Endothelial cell of umbilical vein (primary cell): ENCODE data around the gene URI1. TPM values are rescaled to one million over a fixed set of nuclear protein-coding genes. Genes with fewer than 3 reads are reported as not detected.

Source experiments
- BruUV-seq: library from RNA; stranded (reverse); fragments of 400-500 nt; replicated peaks from 2 replicates; lab custom pipeline; 2021; lab: Mats Ljungman, UMichigan
- CTCF ChIA-PET: fragments of 300-600, 350-600 bp; sonication (Branson Sonifier 250); formaldehyde crosslinking; loops from one replicate; lab custom pipeline; 2021; ENCODE audit warnings: antibody characterized with exemption, inconsistent platforms; lab: Charles Lee
- POLR2A ChIA-PET: fragments of 300-600, 350-600 bp; sonication (Branson Sonifier 250); formaldehyde crosslinking; loops from one replicate; lab custom pipeline; 2021; ENCODE audit warnings: antibody characterized with exemption, inconsistent platforms; lab: Charles Lee
- DNase-seq: peaks from one replicate; pipeline ENCODE4 v3.0.0-alpha.2; 2011; ENCODE audit warnings: low read depth, low spot score
- FAIRE-seq: peaks from 2 replicates; lab custom pipeline; 2011; peaks lifted over from hg19 to GRCh38; lab: Jason Lieb, UNC
- H2AFZ ChIP-seq: 2 replicates; pipeline ENCODE4 v1.6.0; 2012; ENCODE audit warnings: low read depth, low read length, control low read depth, inconsistent platforms
- H3K27ac ChIP-seq: 2 replicates; pipeline ENCODE4 v1.5.1; 2011; ENCODE audit warnings: low read depth, mild to moderate bottlenecking, control low read depth, low read length, moderate library complexity; ENCODE audit not compliant: insufficient read depth
- H3K27me3 ChIP-seq, 2 experiments: 2 replicates each; pipeline versions ENCODE4 v1.6.0 to v1.6.1; 2011; ENCODE audit warnings: low read length in 2 of 2, mixed read lengths in 1 of 2; ENCODE audit not compliant: control insufficient read depth in 2 of 2, insufficient read depth in 2 of 2
- H3K36me3 ChIP-seq, 2 experiments: 2 replicates in 1 of 2; 3 replicates in 1 of 2; pipeline ENCODE4 v1.5.1; 2011; ENCODE audit warnings: low read length in 2 of 2, mild to moderate bottlenecking in 1 of 2, moderate library complexity in 1 of 2; ENCODE audit not compliant: control insufficient read depth in 2 of 2, insufficient read depth in 2 of 2; ENCODE audit errors: extremely low read depth in 1 of 2
- H3K4me1 ChIP-seq: 3 replicates; pipeline ENCODE4 v1.5.1; 2011; ENCODE audit warnings: mild to moderate bottlenecking, low read length; ENCODE audit not compliant: control insufficient read depth, insufficient read depth; ENCODE audit errors: extremely low read depth
- H3K4me2 ChIP-seq: 2 replicates; pipeline ENCODE4 v1.6.1; 2011; ENCODE audit warnings: low read length, control low read depth, mixed read lengths; ENCODE audit not compliant: insufficient read depth
- H3K4me3 ChIP-seq, 3 experiments: fragments of 200-600 bp in 1 of 3; sonication (generic), shearing (Covaris generic) in 1 of 3; replicated peaks in 1 of 3; 2 replicates each; pipeline ENCODE4 v1.5.1; 2011 to 2016; ENCODE audit warnings: control low read depth in 3 of 3, low read length in 3 of 3, mild to moderate bottlenecking in 2 of 3, inconsistent platforms in 1 of 3, low read depth in 1 of 3, moderate library complexity in 1 of 3; ENCODE audit not compliant: insufficient read depth in 1 of 3
- H3K79me2 ChIP-seq: 2 replicates; pipeline ENCODE4 v1.6.0; 2012; ENCODE audit warnings: low read length, inconsistent platforms; ENCODE audit not compliant: control insufficient read depth, insufficient read depth
- H3K9ac ChIP-seq: replicated peaks from 2 replicates; pipeline ENCODE3; 2011; ENCODE audit warnings: low read length, control low read depth; ENCODE audit not compliant: insufficient read depth; ENCODE audit errors: extremely low read depth
- H3K9me1 ChIP-seq: replicated peaks from 3 replicates; pipeline ENCODE4 v1.6.0; 2011; ENCODE audit warnings: mild to moderate bottlenecking, low read length; ENCODE audit not compliant: control insufficient read depth, insufficient read depth; ENCODE audit errors: extremely low read depth
- H3K9me3 ChIP-seq: replicated peaks from 2 replicates; pipeline ENCODE4 v1.5.1; 2012; ENCODE audit warnings: low read length, inconsistent platforms; ENCODE audit not compliant: control insufficient read depth, insufficient read depth
- H4K20me1 ChIP-seq: replicated peaks from 2 replicates; pipeline ENCODE3; 2011; ENCODE audit warnings: mild to moderate bottlenecking, low read length; ENCODE audit not compliant: control insufficient read depth, insufficient read depth; ENCODE audit errors: extremely low read depth
- EZH2 ChIP-seq: IDR thresholded peaks from 2 replicates; pipeline ENCODE4 v1.6.1; 2012; ENCODE audit warnings: borderline replicate concordance, low read depth, mild to moderate bottlenecking, moderate library complexity, low read length, inconsistent platforms; ENCODE audit not compliant: severe bottlenecking
- FOS ChIP-seq: IDR thresholded peaks from 2 replicates; pipeline ENCODE4 v1.6.1; 2011; ENCODE audit warnings: mild to moderate bottlenecking, low read length, moderate library complexity, borderline replicate concordance; ENCODE audit not compliant: insufficient read depth
- GATA2 ChIP-seq: IDR thresholded peaks from 2 replicates; pipeline ENCODE4 v1.7.0; 2011; ENCODE audit warnings: low read depth, mild to moderate bottlenecking, moderate library complexity, mixed read lengths, low read length; ENCODE audit not compliant: insufficient read length, insufficient read depth
- JUN ChIP-seq: IDR thresholded peaks from 2 replicates; pipeline ENCODE4 v1.6.1; 2011; ENCODE audit warnings: borderline replicate concordance, low read depth; ENCODE audit not compliant: insufficient read length, insufficient read depth
- MYC ChIP-seq: IDR thresholded peaks from one replicate; pipeline ENCODE4 v1.6.1; 2011; ENCODE audit warnings: mild to moderate bottlenecking, low read depth, low read length
- POLR2A ChIP-seq: IDR thresholded peaks from 2 replicates; pipeline ENCODE4 v1.6.1; 2012; ENCODE audit warnings: low read depth, mild to moderate bottlenecking, control low read depth, low read length
- POLR2AphosphoS5 ChIP-seq: IDR thresholded peaks from 2 replicates; pipeline ENCODE4 v1.6.1; 2012; ENCODE audit warnings: low read depth, mild to moderate bottlenecking, control low read depth, low read length, moderate library complexity; ENCODE audit not compliant: insufficient read depth
- dilution Hi-C: fragments of 300-500 bp; cut with MboI; formaldehyde crosslinking; loops from one replicate; pipeline ENCODE4 v1.15.0; 2019; ENCODE audit warnings: low sequenced_read_pairs; ENCODE audit not compliant: extremely low pct_ligation_motif_present
- intact Hi-C: fragments of 100-400 bp; cut with micrococcal nuclease; formaldehyde crosslinking; loops from one replicate; pipeline ENCODE4 v1.10.0; 2022
- polyA plus RNA-seq, 4 experiments: library from polyadenylated mRNA; depleted of rRNA in 3 of 4; stranded (reverse) in 3 of 4; unstranded in 1 of 4; fragments of >200 nt; gene quantifications; 2 replicates each; pipeline versions ENCODE4 v1.2.1 to v1.2.3, GENCODE V29; 2011 to 2012; ENCODE audit warnings: missing spikeins in 1 of 4
- total RNA-seq: library from RNA; stranded (reverse); gene quantifications from 2 replicates; pipeline ENCODE4 v1.2.3, GENCODE V29; 2021
- TF ChIP-seq, protein P1 (sequence below), 2 donors: IDR thresholded peaks; 1 replicate in 1 of 2; 2 replicates in 1 of 2; pipeline ENCODE4 v1.5.1; 2011; ENCODE audit warnings: low read length in 2 of 2, mild to moderate bottlenecking in 2 of 2, moderate library complexity in 2 of 2, control low read depth in 1 of 2, inconsistent platforms in 1 of 2, low read depth in 1 of 2; ENCODE audit not compliant: insufficient read depth in 1 of 2; ENCODE audit errors: extremely low read depth in 1 of 2
- TF ChIP-seq, protein P2 (sequence below): IDR thresholded peaks from 2 replicates; pipeline ENCODE4 v1.6.1; 2011; ENCODE audit not compliant: insufficient read depth, insufficient read length

Gene URI1
- total and polyA plus RNA-seq, 2 donors (not counting 3 experiments of a cell fraction or from before 2014, with no cell fraction given): 12.8 to 28.9 TPM

DNA sequence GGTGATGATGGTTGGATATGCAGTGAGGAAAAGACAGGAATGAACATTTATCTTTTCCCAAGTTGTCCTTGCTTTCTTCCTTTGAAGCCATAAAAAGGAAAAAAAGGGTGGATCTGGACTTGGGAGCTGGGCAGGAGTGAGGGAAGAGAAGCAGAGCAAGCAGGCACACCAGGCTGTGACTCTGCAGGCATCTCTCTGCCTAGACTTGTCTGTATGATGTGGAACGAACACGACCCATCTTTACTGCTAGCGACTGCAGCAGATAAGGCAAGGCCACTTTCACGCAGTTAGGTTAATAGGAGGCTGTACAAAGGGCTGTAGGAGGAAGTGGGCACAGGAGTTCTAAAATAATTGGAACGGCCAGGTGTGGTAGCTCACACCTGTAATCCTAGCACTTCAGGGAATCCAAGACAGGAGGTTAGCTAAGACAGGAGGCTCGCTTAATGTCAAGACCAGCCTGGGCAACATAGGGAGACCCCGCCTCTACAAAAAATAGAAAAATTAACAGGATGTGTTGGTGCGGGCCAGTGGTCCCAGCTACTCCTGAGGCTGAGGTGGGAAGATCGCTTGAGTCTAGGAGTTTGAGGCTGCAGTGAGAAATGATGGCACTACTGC lies 961 bp upstream of the URI1 start:
- Histone ChIP-seq H3K4me3 (no peak overlapping the region), H3K79me2 (peaks cover 33% of the 10 kb centered on the region), H3K9me3 (no peaks in the 10 kb centered on the region), H3K27me3 (peaks cover 0 to 4% of the 10 kb centered on the region in 2 experiments), H4K20me1 (no peaks in the 10 kb centered on the region), H3K27ac (no peak overlapping the region), H3K9ac (no peak overlapping the region), H3K36me3 (no peaks in the 10 kb centered on the region), H2AFZ (no peak overlapping the region), H3K9me1 (no peaks in the 10 kb centered on the region), H3K4me2 (no peak overlapping the region), H3K4me1 (peaks cover 10% of the 10 kb centered on the region)
- TF ChIP-seq JUN (no peak), POLR2AphosphoS5 (no peak), POLR2A (no peak), GATA2 (no peak), MYC (no peak), EZH2 (no peak), FOS (no peak)
- TF ChIP-seq, protein P1, sequence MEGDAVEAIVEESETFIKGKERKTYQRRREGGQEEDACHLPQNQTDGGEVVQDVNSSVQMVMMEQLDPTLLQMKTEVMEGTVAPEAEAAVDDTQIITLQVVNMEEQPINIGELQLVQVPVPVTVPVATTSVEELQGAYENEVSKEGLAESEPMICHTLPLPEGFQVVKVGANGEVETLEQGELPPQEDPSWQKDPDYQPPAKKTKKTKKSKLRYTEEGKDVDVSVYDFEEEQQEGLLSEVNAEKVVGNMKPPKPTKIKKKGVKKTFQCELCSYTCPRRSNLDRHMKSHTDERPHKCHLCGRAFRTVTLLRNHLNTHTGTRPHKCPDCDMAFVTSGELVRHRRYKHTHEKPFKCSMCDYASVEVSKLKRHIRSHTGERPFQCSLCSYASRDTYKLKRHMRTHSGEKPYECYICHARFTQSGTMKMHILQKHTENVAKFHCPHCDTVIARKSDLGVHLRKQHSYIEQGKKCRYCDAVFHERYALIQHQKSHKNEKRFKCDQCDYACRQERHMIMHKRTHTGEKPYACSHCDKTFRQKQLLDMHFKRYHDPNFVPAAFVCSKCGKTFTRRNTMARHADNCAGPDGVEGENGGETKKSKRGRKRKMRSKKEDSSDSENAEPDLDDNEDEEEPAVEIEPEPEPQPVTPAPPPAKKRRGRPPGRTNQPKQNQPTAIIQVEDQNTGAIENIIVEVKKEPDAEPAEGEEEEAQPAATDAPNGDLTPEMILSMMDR (IDR thresholded peaks at IDR 0.05; ENCODE audit: extremely low read depth in 1 of 2, insufficient read depth in 1 of 2, low read depth in 1 of 2, low read length in 2 of 2): no peak
- TF ChIP-seq, protein P2, sequence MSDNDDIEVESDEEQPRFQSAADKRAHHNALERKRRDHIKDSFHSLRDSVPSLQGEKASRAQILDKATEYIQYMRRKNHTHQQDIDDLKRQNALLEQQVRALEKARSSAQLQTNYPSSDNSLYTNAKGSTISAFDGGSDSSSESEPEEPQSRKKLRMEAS: no peak
- no TSS peak for BruUV-seq
- no peak for FAIRE-seq
- intact Hi-C loops: no loop called here
- CTCF ChIA-PET: interaction anchor here (1.2 to 2.7 kb wide), 2 partner anchors 26 to 97 kb away, joined by 4 to 11 read pairs; no protein-coding TSS in a partner anchor
- dilution Hi-C loops: no loop called here
- POLR2A ChIA-PET: no interaction called here
- DNase-seq: no peak
